Renal cortical epithelial cell (primary cell): ENCODE measurements around the gene PLD4. TPM values are rescaled to one million over a fixed set of nuclear protein-coding genes. Genes with fewer than 3 reads are reported as not detected.
"Not testable (repeated sequence)": the region's sequence is repeated elsewhere in the genome, so short reads cannot be mapped to it uniquely, and the experiment has no call there.

ENCODE experiments used
- DNase-seq: peaks from one replicate; pipeline ENCODE4 v3.0.0-alpha.2; 2011; ENCODE audit warnings: low read depth
- total RNA-seq: library from RNA; depleted of rRNA; stranded (reverse); fragments of >200 nt; gene quantifications from 2 replicates; pipeline ENCODE4 v1.2.3, GENCODE V29; 2014

Gene PLD4, protein sequence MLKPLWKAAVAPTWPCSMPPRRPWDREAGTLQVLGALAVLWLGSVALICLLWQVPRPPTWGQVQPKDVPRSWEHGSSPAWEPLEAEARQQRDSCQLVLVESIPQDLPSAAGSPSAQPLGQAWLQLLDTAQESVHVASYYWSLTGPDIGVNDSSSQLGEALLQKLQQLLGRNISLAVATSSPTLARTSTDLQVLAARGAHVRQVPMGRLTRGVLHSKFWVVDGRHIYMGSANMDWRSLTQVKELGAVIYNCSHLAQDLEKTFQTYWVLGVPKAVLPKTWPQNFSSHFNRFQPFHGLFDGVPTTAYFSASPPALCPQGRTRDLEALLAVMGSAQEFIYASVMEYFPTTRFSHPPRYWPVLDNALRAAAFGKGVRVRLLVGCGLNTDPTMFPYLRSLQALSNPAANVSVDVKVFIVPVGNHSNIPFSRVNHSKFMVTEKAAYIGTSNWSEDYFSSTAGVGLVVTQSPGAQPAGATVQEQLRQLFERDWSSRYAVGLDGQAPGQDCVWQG
- 0.05 TPM in 1 of 2 replicates, not detected in the other for total RNA-seq

DNA sequence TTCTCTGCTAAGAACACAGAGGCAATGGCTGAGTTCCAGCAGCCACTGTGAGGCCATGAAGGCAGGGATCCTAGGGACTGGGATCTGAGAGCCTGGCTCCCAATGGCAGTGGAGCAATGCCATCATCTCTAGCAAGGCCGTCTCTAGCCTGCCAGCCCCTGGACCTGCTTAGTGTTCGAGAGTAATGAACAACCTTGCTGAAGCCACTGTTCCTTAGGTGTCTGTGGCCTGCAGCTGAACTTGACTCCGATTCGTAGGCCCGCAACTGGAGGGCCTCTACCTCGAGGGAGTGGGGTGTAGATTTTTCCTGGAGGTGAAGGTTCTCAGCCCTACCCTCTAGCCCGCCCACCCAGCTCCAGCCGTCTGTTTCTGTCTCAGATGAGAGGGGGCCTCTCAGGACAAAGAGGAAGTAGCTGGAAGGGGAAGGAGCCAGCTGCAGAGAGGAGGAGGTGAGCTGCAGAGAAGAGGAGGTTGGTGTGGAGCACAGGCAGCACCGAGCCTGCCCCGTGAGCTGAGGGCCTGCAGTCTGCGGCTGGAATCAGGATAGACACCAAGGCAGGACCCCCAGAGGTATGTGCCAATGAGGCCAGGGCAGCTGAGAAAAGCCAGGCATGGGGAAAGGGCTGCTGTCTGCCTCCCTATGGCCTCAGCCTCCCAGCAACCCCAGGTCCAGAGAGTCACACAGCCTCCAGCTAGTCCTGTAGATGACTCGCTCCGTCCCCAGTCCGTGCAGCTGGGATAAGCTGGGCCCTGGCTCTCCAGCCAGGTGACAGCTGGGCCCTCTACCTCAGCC lies at the start of gene PLD4:
Gene PLD4, plus strand, starts transcription at position 459 of the 793 bp plus-strand sequence. CDS start 2,262 bp downstream, outside the sequence.
- DNase-seq = no peak

DNA sequence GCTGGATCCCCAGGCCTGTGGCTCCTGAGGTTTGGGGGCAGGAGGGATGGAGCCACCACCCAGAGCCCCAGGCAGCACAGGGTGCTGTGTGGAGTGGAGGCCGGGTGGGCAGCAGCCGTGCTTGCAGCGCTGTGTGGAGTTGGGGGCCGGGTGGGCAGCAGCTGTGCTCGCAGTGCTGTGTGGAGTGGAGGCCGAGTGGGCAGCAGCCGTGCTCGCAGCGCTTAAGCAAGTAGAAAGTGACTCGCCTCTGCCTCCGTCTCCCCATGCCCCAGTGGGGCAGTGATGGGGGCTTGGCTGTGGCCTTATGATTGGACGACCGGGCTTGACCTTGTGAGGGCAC lies 49.3 kb upstream of the PLD4 start:
- DNase-seq = no peak

DNA sequence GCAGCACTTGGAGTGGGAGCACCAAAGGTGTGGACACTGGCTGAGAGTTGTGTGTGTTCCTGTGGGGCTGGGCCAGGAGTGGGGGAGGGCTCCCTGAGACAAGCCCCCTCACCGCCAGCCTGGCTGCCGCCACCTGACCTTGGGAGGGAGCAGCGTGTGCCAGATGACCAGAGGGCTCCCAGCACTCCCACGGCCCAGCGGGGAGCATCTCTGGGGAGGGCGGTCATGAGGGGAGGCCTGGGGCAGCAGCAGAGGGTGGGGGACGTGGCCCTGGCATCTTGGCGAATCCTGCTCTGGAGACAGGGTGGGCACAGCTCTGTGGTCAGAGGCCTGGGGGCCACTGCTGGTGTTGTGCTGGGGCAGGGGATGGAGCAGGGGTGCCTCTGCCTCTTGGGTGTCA lies 48.9 kb upstream of the PLD4 start:
- no peak for DNase-seq

DNA sequence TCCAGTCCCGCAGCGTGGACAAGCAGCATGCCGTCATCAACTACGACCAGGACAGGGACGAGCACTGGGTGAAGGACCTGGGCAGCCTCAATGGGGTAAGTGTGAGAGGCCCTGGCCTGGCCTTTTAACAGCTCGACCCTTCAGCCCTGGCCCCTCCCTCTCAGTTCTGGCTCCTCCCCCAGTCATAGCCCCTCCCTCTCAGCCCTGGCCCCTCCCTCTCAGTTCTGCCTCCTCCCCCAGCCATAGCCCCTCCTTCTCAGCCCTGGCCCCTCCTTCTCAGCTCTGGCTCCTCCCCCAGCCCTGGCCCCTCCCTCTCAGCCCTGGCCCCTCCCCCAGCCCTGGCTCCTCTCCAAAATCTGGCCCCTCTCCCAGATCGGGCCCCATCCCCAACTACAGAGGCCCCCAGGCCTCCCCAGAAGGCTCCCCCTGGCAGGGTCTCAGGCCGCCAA lies 48.4 kb upstream of the PLD4 start:
- no peak for DNase-seq

DNA sequence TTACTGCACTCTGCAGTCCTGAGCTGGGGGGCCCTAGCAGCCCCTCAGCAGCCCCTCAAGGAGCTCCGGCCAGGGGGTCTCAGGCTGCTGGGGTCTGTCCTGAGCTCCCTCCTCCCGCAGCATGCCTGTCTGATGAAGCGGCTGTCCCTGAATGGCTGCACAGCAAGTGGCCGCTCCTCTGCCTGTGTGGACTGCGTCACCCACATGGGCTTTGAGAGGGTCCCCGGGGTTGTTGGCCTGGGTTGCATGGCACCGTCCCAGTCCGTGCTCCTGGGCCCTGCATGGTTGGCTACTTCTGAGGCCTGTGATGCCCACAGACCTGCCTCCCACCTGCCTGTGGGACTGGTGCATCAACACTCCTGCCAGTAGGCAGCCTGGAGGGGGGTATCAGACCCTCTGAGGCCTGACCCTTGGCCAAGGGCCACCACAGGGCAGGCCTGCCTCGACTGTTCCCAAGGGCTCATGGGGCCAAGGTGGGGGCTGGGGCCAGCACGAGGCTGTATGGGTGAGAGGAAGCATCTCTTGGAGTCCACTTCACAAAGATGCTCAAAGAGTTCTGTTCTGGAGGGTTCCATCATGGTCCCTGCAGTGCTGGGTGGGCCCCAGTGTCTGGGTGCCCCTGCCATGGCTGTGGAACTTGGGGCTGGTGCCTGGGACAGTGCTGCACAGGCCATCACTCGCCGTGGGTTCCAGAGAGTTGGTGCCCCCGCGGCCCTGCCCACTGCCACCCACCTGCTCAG lies 47.4 kb upstream of the PLD4 start:
- no peak for DNase-seq

DNA sequence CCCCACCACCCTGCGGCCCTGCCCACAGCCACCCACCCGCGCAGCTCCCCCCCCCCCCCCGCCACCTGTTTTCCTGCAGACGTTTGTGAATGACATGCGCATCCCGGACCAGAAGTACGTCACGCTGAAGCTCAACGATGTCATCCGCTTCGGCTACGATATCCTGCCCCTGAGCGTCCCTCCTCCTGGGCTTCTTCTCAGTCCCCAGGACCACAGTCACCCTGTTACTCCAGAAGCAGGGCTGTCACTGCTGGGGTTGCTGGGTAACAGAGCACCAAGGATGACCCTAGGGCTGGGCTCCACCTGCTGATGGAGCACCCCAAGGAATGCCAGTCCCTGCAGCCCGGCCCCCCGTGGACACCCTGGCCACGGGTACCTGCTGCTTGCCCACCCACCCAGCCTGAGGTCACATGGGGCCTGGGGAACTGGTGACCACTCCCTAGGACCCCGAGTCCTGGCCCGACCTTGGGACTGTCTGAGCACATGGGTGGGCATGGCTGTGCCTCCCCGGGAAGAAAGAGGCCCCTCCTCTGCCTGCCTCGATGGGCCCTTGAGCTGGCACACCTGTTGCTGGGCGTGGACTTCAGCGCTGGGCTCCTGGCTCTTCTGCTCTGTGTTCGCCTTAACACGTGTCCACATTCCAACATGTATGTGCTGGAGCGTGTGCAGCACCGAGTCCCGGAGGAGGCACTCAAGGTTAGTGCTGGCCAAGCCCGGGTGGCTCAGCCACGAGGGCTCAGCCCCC lies 46.7 kb upstream of the PLD4 start:
- DNase-seq = no peak

DNA sequence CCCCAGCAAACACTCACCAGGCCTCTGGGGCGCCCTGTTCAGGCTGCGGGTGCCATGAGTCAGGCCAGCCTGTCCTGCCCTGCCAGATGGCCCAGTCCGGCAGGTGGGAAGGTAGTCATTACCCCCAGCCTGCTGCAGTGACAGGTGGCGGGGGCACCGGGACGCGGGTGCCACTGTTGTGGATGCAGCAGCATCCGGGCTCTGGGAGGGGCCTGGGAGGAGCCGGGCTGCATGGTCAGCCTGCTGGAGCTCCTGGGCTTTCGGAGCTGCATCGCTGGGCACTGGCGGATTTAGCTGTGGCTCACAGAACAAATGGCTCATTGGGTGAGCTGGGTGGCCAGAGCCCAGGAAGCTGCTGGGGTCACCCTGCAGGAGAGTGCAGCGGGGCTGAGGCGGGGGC lies 46.1 kb upstream of the PLD4 start:
- DNase-seq = no peak

DNA sequence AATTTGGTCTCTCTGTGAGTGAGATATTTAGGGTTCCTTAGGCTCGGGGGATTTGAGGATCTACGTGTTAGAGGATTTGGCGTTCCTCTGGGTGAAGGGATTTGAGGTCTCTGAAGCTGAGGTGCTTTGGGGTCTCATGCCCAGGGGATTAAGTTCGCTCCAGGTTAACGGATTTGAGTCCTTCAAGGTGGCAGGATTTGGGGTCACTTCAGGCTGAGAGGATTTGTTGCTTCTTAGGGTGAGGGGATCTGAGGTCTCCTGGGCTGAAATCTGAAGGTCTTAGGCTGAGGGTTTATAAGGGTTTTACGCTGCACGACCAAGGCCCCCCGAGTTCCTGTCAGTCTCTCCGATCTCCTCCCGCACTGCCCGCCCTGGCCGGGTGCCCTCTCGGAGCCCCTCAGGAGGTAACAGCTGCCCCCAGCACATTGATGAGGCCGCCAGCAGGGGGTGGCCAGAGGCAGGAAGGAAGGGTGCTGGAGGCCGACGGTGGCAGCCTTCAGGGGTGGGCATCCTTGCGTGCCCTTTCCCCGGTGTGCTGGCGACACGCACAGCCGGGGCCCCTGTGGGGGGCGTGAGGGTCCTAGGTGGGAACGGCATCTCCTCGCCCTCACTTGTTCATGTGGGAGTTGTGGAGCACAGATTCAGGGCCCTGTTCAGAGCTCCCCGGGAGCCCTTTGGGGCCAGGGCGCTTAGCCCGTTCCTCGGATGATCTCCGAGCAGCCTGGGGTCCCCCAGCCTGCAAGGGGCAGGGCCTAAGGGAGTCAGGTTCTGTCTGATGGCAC lies 45.3 kb upstream of the PLD4 start:
- no peak for DNase-seq

DNA sequence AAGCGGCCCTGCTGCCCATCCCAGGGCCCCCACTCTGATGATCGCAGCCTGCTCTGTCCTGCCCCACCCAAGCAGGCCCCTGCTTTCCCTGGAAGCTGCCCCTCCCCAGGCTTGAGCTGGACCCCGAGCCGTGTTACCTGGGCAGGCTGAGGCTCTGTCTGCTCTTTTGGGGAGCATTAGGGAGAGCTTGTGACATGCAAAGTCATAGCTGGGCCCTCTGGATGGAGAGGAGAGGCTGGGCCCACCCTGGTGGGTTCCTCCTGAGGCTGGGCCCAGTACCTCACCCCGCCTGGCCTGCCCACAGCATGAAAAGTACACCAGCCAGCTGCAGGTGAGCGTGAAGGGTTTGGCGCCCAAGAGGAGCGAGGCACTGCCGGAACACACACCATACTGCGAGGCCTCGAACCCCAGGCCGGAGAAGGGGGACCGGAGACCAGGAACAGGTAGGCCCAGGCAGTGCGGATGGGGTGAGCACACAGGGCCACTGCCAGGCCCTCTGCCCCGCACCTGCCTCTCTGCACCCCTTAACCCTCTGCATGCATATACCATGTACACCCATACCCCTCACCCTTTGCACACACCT lies 44.6 kb upstream of the PLD4 start:
- DNase-seq = no peak

DNA sequence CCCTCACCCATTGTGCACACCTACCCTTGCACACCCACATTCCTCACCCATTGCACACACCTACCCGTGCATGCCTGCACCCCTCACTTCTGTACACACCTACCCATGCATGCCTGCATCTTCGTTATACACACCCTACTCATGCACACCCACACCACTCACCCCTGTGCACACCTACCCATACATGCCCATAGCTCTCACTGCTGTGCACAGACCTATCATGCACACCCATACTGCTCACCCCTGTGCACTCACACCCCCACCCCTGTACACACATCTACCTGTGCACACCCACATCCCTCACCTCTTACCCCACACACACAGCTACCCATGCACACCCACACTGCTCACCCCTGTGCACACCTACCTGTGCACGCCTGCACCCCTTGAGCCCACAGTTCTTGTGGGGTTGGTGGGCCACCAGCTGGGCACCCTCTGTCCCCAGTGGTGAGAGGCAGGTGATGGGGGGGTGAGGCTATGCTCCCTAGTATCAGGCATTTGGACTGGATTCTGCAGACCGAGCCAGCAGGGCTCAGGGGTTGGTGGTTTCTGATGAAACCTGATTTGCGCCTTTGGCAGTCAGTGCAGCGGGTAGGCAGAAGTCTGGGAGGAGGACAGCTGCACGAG lies 44.0 kb upstream of the PLD4 start:
- no peak for DNase-seq

DNA sequence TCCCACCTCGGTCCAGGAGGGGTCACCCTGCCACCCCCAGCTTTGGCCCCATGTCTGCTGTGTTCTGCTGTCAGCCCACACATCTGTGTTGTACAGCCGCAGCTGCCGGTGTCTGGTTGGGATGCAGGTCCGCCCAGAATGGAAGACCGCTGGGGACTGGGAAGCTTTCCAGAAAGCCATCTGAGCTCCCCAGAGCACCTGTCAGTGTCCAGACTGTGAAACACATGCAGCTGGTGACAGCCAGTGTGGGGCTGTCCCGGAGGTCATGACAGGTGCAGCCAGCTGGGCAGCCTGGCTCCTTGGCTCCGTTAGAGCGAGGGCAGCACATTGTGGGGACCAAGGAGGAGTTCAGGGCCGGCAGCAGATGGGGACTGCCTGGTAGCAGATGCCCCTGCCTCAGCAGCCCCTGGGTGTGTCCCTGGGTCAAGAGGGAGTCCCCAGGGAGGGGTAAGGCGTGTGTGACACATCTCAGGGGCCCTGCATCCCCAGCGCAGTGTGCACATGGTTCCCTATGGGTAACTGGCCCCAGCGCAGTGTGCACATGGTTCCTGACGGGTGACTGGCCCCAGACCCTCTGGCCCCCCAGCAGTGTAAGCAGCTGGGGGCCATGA lies 43.2 kb upstream of the PLD4 start:
- no peak for DNase-seq

DNA sequence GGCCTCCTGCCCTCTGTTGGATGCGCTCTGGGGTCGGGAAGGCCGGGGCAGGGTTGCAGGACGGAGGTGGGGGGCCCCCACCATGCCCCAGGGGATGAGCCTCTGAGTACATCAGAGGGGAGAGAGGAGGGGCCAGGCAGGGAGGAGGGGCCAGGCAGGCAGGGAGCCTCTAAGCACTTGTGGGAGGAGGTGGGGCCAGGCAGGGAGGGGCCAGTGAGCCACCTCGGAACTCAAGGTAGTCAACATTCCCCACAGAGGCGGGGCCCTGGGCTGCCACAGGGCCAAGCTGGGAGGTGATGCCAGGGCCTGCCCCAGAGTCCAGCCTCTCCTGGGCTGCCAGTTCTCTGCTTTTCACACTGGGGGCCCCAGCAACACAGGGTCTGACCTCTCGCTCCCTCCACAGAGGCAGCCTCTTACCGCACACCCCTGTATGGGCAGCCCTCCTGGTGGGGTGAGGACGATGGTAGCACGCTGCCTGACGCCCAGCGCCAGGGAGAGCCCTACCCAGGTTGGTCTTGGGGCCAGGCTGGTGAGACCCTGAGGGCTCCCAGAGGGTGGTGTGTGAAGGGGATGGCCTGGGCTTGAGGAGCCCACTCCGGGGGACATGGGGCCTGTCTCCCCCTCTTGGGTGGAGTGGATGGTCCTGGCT lies 42.2 kb upstream of the PLD4 start:
- peak; percentile 35 for DNase-seq

DNA sequence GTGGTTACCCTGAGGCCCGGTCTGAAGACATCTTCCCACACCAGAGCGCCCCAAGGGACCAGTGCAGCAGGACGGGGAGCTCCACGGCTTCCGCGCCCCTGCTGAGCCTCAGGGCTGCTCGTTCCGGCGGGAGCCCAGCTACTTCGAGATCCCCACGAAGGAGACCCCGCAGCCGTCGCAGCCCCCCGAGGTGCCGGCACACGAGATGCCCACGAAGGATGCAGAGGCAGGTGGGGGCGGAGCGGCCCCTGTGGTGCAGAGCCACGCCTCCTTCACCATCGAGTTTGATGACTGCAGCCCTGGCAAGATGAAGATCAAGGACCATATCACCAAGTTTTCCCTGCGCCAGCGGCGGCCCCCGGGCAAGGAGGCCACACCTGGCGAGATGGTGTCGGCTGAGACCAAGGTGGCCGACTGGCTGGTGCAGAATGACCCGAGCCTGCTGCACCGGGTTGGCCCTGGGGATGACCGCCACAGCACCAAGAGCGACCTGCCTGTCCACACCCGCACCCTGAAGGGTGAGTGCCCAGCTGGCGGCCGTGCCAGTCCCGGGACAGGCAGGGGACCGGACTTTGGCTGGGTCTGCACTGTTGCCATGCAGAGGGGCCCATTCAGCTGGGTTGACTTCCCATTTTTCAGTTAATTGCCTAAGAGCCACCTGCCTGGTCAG lies 41.6 kb upstream of the PLD4 start:
- DNase-seq = no peak

DNA sequence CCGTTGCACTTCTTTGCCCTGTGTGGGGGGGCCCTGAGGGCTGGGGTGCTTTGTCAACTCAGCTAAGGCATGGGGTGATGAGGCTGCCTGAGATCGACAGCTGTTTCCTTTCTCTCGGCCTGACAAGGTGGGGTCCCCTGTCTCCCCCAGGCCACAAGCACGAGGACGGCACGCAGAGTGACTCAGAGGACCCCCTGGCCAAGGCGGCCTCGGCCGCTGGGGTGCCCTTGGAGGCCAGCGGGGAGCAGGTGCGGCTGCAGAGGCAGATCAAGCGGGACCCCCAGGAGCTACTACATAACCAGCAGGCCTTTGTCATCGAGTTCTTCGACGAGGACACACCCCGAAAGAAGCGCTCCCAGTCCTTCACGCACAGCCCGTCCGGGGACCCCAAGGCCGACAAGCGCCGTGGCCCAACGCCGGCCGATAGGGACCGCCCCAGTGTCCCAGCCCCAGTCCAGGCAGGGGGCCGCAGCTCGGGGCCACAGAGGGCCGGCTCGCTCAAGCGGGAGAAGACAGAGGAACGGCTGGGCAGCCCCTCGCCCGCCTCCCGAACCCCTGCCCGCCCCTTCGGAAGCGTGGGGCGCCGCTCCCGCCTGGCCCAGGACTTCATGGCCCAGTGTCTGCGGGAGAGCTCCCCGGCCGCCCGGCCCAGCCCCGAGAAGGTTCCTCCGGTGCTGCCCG lies 40.9 kb upstream of the PLD4 start:
- no peak for DNase-seq

DNA sequence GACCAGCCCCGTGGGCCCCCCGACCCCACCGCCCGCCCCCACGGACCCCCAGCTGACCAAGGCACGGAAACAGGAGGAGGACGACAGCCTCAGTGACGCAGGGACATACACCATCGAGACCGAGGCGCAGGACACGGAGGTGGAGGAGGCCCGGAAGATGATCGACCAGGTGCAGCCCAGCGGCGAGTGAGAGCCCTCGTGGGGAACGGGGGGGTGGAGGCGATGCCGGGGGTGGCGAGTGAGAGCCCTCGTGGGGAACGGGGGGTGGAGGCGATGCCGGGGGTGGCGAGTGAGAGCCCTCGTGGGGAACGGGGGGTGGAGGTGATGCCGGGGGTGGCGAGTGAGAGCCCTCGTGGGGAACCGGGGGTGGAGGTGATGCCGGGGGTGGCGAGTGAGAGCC lies 40.3 kb upstream of the PLD4 start:
- not testable (repeated sequence) for DNase-seq

DNA sequence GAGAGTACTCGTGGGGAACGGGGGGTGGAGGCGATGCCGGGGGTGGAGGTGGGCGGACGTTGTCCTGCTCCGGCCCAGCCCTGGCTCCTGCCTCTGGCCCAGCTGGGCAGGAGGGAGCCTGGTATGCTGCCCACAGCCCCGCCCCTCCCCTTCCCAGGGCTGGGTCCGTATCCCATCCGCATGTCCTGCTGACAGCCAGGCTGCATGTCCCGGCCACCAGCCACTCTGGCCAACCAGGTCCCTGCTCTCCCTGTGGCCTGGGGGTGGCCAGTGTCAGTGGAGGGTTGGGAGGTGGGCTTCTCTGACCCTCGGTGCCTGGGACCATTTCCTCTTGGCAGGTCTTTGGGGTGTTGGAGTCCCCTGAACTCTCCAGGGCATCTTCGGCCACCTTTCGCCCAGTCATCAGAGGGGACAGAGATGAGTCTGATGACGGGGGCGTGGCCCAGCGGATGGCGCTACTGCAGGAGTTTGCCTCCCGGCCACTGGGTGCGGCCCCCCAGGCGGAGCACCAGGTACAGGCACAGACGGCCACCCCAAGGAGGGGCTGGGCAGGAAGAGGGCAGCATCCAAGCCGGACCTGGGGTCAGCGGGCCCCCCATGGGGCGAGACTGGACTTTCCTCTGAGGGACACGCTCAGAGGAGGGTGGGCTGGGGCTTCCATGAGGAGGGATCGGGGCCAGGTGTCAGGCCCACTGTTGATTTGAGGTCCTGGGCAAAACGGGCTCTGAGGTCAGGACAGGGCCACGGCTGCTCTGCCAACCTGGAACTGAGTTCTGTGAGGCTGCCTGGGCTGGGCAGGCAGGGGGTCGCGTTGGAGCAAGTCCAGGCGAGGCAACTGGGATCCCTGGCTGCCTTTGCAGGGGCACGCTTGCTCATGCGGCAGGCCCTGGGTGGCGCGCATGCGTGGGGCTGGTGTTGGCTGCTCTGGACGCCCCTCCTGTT lies 39.4 kb upstream of the PLD4 start:
- no peak for DNase-seq
